ENCODE results near the gene CXCL14. TPM values are rescaled to one million over a fixed set of nuclear protein-coding genes. Genes with fewer than 3 reads are reported as not detected.

The CXCL14 gene
- total and polyA plus RNA-seq, 12 donors, result 0.06 to 30.0 (median 2.0) TPM

DNA sequence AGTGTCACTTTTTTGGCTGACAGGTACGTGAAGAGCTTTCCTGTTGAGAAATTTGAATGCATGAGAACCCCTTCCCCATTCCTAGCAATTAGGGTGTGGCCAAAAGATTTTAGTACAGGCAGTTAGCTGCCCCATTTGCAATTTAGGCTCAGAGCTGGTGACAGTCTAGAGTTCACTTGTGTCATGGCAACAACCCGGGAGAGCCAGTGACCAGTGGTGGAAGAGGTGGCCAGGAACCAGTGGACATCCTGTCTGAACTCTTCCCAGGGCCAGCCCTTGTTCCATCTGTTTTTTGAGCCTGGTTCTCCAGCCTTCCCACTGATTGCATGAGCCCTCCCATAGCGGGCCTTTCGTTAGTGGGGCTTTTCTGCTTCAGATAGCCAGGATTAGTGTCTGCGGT, 40.5 kb downstream of the CXCL14 start:
- Histone ChIP-seq H3K4me3 (no peak overlapping the region), H3K36me3 (replicated peaks in 1 of 2) (no peaks in the 10 kb centered on the region), H3K27ac (no peak overlapping the region), H3K4me1 (replicated peaks in 1 of 2) (peaks cover 0 to 11% of the 10 kb centered on the region in 2 donors), H3K27me3 (peaks cover 56% of the 10 kb centered on the region), H3K9me3 (replicated peaks in 1 of 3) (no peaks in the 10 kb centered on the region)
- TF ChIP-seq, protein P1, sequence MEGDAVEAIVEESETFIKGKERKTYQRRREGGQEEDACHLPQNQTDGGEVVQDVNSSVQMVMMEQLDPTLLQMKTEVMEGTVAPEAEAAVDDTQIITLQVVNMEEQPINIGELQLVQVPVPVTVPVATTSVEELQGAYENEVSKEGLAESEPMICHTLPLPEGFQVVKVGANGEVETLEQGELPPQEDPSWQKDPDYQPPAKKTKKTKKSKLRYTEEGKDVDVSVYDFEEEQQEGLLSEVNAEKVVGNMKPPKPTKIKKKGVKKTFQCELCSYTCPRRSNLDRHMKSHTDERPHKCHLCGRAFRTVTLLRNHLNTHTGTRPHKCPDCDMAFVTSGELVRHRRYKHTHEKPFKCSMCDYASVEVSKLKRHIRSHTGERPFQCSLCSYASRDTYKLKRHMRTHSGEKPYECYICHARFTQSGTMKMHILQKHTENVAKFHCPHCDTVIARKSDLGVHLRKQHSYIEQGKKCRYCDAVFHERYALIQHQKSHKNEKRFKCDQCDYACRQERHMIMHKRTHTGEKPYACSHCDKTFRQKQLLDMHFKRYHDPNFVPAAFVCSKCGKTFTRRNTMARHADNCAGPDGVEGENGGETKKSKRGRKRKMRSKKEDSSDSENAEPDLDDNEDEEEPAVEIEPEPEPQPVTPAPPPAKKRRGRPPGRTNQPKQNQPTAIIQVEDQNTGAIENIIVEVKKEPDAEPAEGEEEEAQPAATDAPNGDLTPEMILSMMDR (IDR thresholded peaks at IDR 0.05), result no peak
- no peak for TF ChIP-seq POLR2A (IDR thresholded peaks at IDR 0.05)
- intact Hi-C loops (cut with DNase I), result no loop called here
- 90 to 97% (median 93%) methylated on average over 5 of the region's 5 CpGs for WGBS, 4 donors
- DNase-seq, result no peak

DNA sequence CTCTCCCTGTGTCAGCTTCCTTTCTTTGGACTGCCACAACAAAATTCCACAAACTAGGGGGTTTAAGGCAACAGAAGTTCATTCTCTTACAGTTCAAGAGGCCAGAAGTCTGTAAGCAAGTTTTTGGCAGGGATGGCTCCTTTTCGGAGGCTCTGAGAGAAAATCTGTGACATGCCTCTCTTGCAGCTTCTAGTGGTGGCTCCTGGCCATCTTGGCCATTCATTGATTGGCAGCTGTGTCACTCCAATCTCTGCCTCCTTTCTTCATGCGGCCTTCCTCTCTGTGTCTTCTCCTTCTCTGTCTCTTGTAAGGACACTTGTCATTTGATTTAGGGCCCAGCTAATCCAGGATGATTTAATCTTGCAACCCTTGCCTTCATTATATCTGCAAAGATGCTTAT, 41.0 kb downstream of the CXCL14 start:
- Histone ChIP-seq H3K27me3 (peaks cover 50% of the 10 kb centered on the region), H3K36me3 (replicated peaks in 1 of 2) (no peaks in the 10 kb centered on the region), H3K4me1 (replicated peaks in 1 of 2) (peaks cover 0 to 9% of the 10 kb centered on the region in 2 donors), H3K27ac (no peak overlapping the region), H3K9me3 (replicated peaks in 1 of 3) (no peaks in the 10 kb centered on the region), H3K4me3 (no peak overlapping the region)
- no peak for TF ChIP-seq POLR2A (IDR thresholded peaks at IDR 0.05)
- TF ChIP-seq, protein P1 (IDR thresholded peaks at IDR 0.05), result no peak
- intact Hi-C loops (cut with DNase I), result no loop called here
- WGBS, 4 donors, result 74 to 94% (median 85%) methylated on average over 2 of the region's 2 CpGs
- no peak for DNase-seq

DNA sequence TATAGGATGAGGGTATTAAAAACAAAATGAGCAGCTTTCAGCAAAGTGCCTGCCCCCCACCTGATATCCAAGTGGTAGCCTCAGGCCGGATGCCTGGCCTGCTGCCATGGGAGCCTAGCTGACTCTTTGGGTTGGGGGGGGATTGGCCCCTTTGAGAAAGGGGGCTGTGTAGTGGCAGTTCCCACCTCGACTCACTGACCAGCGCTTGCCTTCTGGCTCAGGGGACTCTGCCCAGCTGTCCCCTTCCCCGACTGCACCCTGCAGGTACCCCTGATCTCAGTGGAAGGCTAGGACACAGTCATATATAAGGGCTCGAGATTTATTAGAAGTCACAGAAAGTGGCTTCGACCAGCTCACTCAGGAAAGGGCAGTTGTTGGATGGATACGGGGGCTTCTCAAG, 41.5 kb downstream of the CXCL14 start:
- DNase-seq, result no peak
- 55 to 65% (median 59%) methylated on average over 5 to 7 of the region's 7 CpGs for WGBS, 4 donors
- no peak for TF ChIP-seq POLR2A (IDR thresholded peaks at IDR 0.05)
- TF ChIP-seq, protein P1 (IDR thresholded peaks at IDR 0.05), result no peak
- Histone ChIP-seq H3K4me3 (no peak overlapping the region), H3K9me3 (replicated peaks in 1 of 3) (no peaks in the 10 kb centered on the region), H3K36me3 (replicated peaks in 1 of 2) (no peaks in the 10 kb centered on the region), H3K27me3 (peaks cover 50% of the 10 kb centered on the region), H3K4me1 (replicated peaks in 1 of 2) (peaks cover 0 to 9% of the 10 kb centered on the region in 2 donors), H3K27ac (no peak overlapping the region)
- intact Hi-C loops (cut with DNase I), result no loop called here

DNA sequence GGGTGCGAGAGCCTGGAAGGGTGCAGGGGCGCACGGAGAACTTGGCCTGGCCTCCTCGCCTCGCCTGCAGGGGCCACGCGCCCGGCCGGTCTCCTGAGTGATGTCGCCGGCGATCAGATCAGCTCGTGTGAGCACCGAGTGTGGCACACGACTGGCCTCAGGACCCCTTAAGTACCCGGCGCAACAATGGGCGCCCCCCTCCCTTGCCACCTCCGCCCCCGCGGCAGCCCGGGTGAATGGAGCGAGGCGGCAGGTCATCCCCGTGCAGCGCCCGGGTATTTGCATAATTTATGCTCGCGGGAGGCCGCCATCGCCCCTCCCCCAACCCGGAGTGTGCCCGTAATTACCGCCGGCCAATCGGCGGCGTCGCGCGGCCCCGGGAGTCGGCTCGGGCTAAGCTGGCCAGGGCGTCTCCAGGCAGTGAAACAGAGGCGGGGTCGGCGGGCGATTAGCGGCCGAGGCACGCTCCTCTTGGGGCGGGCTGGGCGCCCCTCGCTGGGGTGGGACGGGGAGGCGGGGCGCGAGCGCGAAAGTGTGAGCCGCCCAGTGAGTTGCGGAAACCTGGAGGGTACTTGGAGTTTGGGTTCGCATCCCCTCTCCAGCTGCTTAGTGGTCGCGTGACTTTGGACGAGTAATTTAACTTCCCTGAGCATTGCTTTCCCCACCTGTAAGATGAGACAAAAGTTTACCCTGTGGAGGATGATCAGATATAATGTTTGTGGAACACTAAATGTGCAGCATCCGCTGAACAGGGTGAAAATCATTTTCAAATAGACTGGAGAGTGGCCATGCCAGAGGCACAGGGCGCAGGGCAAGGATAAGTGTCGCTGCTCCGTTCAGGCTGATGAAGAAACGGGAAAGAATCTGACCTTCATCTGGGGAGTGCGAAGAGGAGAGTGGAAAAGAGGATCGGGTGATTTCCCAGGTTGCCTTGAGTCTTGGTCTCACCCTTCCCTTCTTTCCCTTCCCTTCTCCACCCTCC, 42.7 kb downstream of the CXCL14 start, which contains the start of gene NEUROG1:
NEUROG1 (minus strand) TSS at position 145 of the 982 bp plus-strand sequence. CDS start 274 bp downstream, outside the sequence.
- intact Hi-C loops (cut with DNase I), result no loop called here
- Histone ChIP-seq H3K4me3 (no peak within 1 kb of the TSS), H3K9me3 (replicated peaks in 1 of 3) (no peaks in the 10 kb centered on the region), H3K27ac (no peak within 1 kb of the TSS), H3K27me3 (peaks cover 51% of the 10 kb centered on the region), H3K36me3 (replicated peaks in 1 of 2) (no peaks in the 10 kb centered on the region), H3K4me1 (replicated peaks in 1 of 2) (peaks cover 0 to 9% of the 10 kb centered on the region in 2 donors)
- no peak for DNase-seq
- 2 to 8% (median 2%) methylated on average over 10 to 74 of the region's 74 CpGs for WGBS, 4 donors
- TF ChIP-seq, protein P1 (IDR thresholded peaks at IDR 0.05), result no peak
- TF ChIP-seq POLR2A (IDR thresholded peaks at IDR 0.05), result no peak

Measured in adrenal gland (tissue), 12 donors.